ENCODE data around the gene TMEM131L.

Gene TMEM131L

GRCh38 chr4:153527690-153528089 lies 61.5 kb downstream of the TMEM131L start:
- no peaks in the 10 kb centered on the region for H3K36me3 Mint-ChIP-seq (ENCODE audit: low read depth)
- H3K4me1 Mint-ChIP-seq = peaks cover 83% of the 10 kb centered on the region
- no peak for TF ChIP-seq CTCF (IDR thresholded peaks at IDR 0.05; ENCODE audit: unreplicated experiment in 3 of 3)
- H3K9me3 Mint-ChIP-seq = no peaks in the 10 kb centered on the region
- no peak overlapping the region for H3K4me3 Mint-ChIP-seq
- peak overlapping the region in 1 of 3 experiments; percentile 33 for H3K27ac Mint-ChIP-seq
- no peaks in the 10 kb centered on the region for H3K27me3 Mint-ChIP-seq (ENCODE audit: low read depth)

GRCh38 chr4:153528705-153529485 lies 62.7 kb downstream of the TMEM131L start:
- Mint-ChIP-seq H3K36me3 (ENCODE audit: low read depth) (no peaks in the 10 kb centered on the region), H3K4me1 (peaks cover 72% of the 10 kb centered on the region), H3K9me3 (no peaks in the 10 kb centered on the region), H3K4me3 (no peak overlapping the region), H3K27ac (peak overlapping the region in 2 of 3 experiments; percentile 20 to 33), H3K27me3 (ENCODE audit: low read depth) (no peaks in the 10 kb centered on the region)
- TF ChIP-seq CTCF (IDR thresholded peaks at IDR 0.05; ENCODE audit: unreplicated experiment in 3 of 3) = no peak

- Mint-ChIP-seq H3K27ac (peak overlapping the region in 2 of 3 experiments; percentile 20 to 29), H3K36me3 (ENCODE audit: low read depth) (no peaks in the 10 kb centered on the region), H3K4me1 (peaks cover 71% of the 10 kb centered on the region), H3K27me3 (ENCODE audit: low read depth) (no peaks in the 10 kb centered on the region), H3K9me3 (no peaks in the 10 kb centered on the region), H3K4me3 (no peak overlapping the region)
- no peak for TF ChIP-seq CTCF (IDR thresholded peaks at IDR 0.05; ENCODE audit: unreplicated experiment in 3 of 3)
Observed at GRCh38 chr4:153529646-153530045, 63.5 kb downstream of the TMEM131L start.

- Mint-ChIP-seq H3K9me3 (no peaks in the 10 kb centered on the region), H3K36me3 (ENCODE audit: low read depth) (no peaks in the 10 kb centered on the region), H3K27me3 (ENCODE audit: low read depth) (no peaks in the 10 kb centered on the region), H3K4me1 (peaks cover 74% of the 10 kb centered on the region), H3K4me3 (no peak overlapping the region), H3K27ac (peak overlapping the region in 2 of 3 experiments; percentile 20 to 29)
- no peak for TF ChIP-seq CTCF (IDR thresholded peaks at IDR 0.05; ENCODE audit: unreplicated experiment in 3 of 3)
Observed at GRCh38 chr4:153530284-153530999, 64.3 kb downstream of the TMEM131L start.

- Mint-ChIP-seq H3K9me3 (no peaks in the 10 kb centered on the region), H3K27ac (peak overlapping the region in 2 of 3 experiments; percentile 29 to 55), H3K4me3 (no peak overlapping the region)
Observed at GRCh38 chr4:153531000-153531358, 64.8 kb downstream of the TMEM131L start.

More at GRCh38 chr4:153531000-153531358, 64.8 kb downstream of the TMEM131L start:
- no peak for TF ChIP-seq CTCF (IDR thresholded peaks at IDR 0.05; ENCODE audit: unreplicated experiment in 3 of 3)
- H3K4me1 Mint-ChIP-seq = peaks cover 78% of the 10 kb centered on the region
- H3K36me3 Mint-ChIP-seq (ENCODE audit: low read depth) = no peaks in the 10 kb centered on the region
- H3K27me3 Mint-ChIP-seq (ENCODE audit: low read depth) = no peaks in the 10 kb centered on the region
